NK-92 (cell line): ENCODE data around the gene DRD5.

ENCODE experiments used
- DNase-seq: peaks from one replicate; lab custom pipeline; 2025; ENCODE audit not compliant: unreplicated experiment; lab: John Stamatoyannopoulos, UW

The DRD5 gene

GRCh38 chr4:9812501-9813340 is 31.3 kb downstream of the DRD5 start:
- no peak for DNase-seq

GRCh38 chr4:9816285-9816684 is 34.9 kb downstream of the DRD5 start:
- DNase-seq: no peak

GRCh38 chr4:9820343-9820742 is 38.9 kb downstream of the DRD5 start:
- no peak for DNase-seq

- DNase-seq: no peak
These were observed 43.6 kb downstream of the DRD5 start for GRCh38 chr4:9825049-9825448.

- DNase-seq: no peak
These were observed 45.1 kb downstream of the DRD5 start for GRCh38 chr4:9826551-9826950.

GRCh38 chr4:9832640-9833039 is 51.2 kb downstream of the DRD5 start:
- DNase-seq: no peak

GRCh38 chr4:9833421-9833820 is 52.0 kb downstream of the DRD5 start:
- DNase-seq: no peak
